Muscle of leg (tissue), 11 donors: ENCODE results near the gene KDM4B. TPM values are rescaled to one million over a fixed set of nuclear protein-coding genes. Genes with fewer than 3 reads are reported as not detected.

Experiments used
- DNase-seq: peaks from one replicate; pipeline ENCODE4 v3.0.0; 2013
- H3K27ac ChIP-seq: one replicate; pipeline ENCODE4 v1.5.1; 2013; ENCODE audit warnings: mild to moderate bottlenecking, low read length, control low read depth
- H3K27me3 ChIP-seq: one replicate; pipeline ENCODE4 v1.6.1; 2013; ENCODE audit warnings: low read length; ENCODE audit not compliant: control insufficient read depth, insufficient read depth
- H3K36me3 ChIP-seq: one replicate; pipeline ENCODE4 v1.6.1; 2013; ENCODE audit warnings: low read length; ENCODE audit not compliant: control insufficient read depth, insufficient read depth
- H3K4me1 ChIP-seq: one replicate; pipeline ENCODE4 v1.6.1; 2013; ENCODE audit warnings: low read length; ENCODE audit not compliant: control insufficient read depth, insufficient read depth
- H3K4me3 ChIP-seq: one replicate; pipeline ENCODE4 v1.5.1; 2013; ENCODE audit warnings: low read length, control low read depth
- H3K9me3 ChIP-seq: replicated peaks from 2 replicates; pipeline ENCODE4 v1.6.1; 2013; ENCODE audit warnings: low read depth, low read length; ENCODE audit not compliant: control insufficient read depth
- WGBS: methylation state at CpG from one replicate; pipeline ENCODE4 v1.1.5; 2013; ENCODE audit warnings: missing lambda C conversion rate; ENCODE audit not compliant: insufficient coverage; 5-methylcytosine and 5-hydroxymethylcytosine counted together
- polyA plus RNA-seq, 8 donors: library from polyadenylated mRNA; unstranded; fragments of 120-200 nt; gene quantifications; one replicate each; pipeline versions ENCODE4 v1.2.1 to v1.2.3, GENCODE V29; 2013; ENCODE audit warnings: inconsistent platforms in 1 of 8, low replicate concordance in 1 of 8; ENCODE audit not compliant: insufficient read length in 8 of 8, insufficient read depth in 1 of 8
- total RNA-seq: library from RNA; stranded (reverse); fragments of 120-200 nt; gene quantifications from one replicate; pipeline ENCODE4 v1.2.4, GENCODE V29; 2013

Gene KDM4B
- total and polyA plus RNA-seq, 9 donors, result 8.1 to 22.3 (median 21.1) TPM

GRCh38 chr19:5119297-5119998, 150.5 kb downstream of the KDM4B start:
- Histone ChIP-seq H3K27ac (no peak overlapping the region), H3K4me1 (peaks cover 16% of the 10 kb centered on the region), H3K36me3 (peaks cover 38% of the 10 kb centered on the region), H3K27me3 (no peaks in the 10 kb centered on the region), H3K4me3 (no peak overlapping the region), H3K9me3 (peaks cover 7% of the 10 kb centered on the region)
- DNase-seq, result no peak
- 85% methylated on average over 36 of the region's 40 CpGs for WGBS

DNA sequence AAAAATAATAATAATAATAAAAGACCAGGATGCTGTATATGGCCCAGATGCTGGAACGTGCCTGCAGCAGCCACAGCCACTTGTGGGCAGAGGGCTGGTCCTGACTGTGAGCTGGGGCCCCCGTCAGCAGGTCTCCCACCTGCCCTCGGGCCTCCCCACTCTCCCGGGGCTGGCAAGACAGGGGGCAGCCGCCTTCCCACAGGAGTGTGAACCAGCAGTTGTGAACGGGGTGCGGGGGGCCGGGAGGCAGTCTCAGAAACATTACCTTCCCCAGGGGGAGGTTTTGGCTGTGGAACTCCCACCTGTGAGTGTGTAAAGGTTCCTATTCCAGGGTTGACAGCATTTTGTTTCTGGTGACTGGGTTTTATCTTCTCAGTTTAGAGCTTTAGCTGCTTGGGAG, 151.4 kb downstream of the KDM4B start:
- no peak for DNase-seq
- Histone ChIP-seq H3K36me3 (peaks cover 38% of the 10 kb centered on the region), H3K27ac (no peak overlapping the region), H3K27me3 (no peaks in the 10 kb centered on the region), H3K4me3 (no peak overlapping the region), H3K9me3 (peaks cover 7% of the 10 kb centered on the region), H3K4me1 (peaks cover 10% of the 10 kb centered on the region)
- 67% methylated on average over 1 of the region's 8 CpGs for WGBS

- no peak overlapping the region for H3K4me3 ChIP-seq
- 88% methylated on average over 9 of the region's 9 CpGs for WGBS
- peaks cover 12% of the 10 kb centered on the region for H3K4me1 ChIP-seq
- H3K27me3 ChIP-seq, result no peaks in the 10 kb centered on the region
- peaks cover 7% of the 10 kb centered on the region for H3K9me3 ChIP-seq
- no peak for DNase-seq
- peaks cover 38% of the 10 kb centered on the region for H3K36me3 ChIP-seq
- no peak overlapping the region for H3K27ac ChIP-seq
Observed at GRCh38 chr19:5120833-5121232, 151.9 kb downstream of the KDM4B start.

GRCh38 chr19:5121266-5122120, 152.6 kb downstream of the KDM4B start:
- H3K27ac ChIP-seq, result no peak overlapping the region
- 81% methylated on average over 19 of the region's 28 CpGs for WGBS
- H3K4me3 ChIP-seq, result no peak overlapping the region
- peaks cover 2% of the 10 kb centered on the region for H3K9me3 ChIP-seq
- no peaks in the 10 kb centered on the region for H3K27me3 ChIP-seq
- peaks cover 38% of the 10 kb centered on the region for H3K36me3 ChIP-seq
- H3K4me1 ChIP-seq, result peaks cover 19% of the 10 kb centered on the region
- DNase-seq, result no peak

- Histone ChIP-seq H3K4me3 (no peak overlapping the region), H3K36me3 (peaks cover 38% of the 10 kb centered on the region), H3K27ac (no peak overlapping the region), H3K9me3 (no peaks in the 10 kb centered on the region), H3K4me1 (peaks cover 24% of the 10 kb centered on the region), H3K27me3 (no peaks in the 10 kb centered on the region)
- DNase-seq, result no peak
- WGBS, result 44% methylated on average over 3 of the region's 4 CpGs
Observed at GRCh38 chr19:5122121-5122400, 153.1 kb downstream of the KDM4B start.

GRCh38 chr19:5122671-5123409, 153.9 kb downstream of the KDM4B start:
- Histone ChIP-seq H3K27me3 (no peaks in the 10 kb centered on the region), H3K4me3 (no peak overlapping the region), H3K9me3 (no peaks in the 10 kb centered on the region), H3K27ac (no peak overlapping the region), H3K36me3 (peaks cover 38% of the 10 kb centered on the region), H3K4me1 (peaks cover 30% of the 10 kb centered on the region)
- no peak for DNase-seq
- 90% methylated on average over 30 of the region's 30 CpGs for WGBS

DNA sequence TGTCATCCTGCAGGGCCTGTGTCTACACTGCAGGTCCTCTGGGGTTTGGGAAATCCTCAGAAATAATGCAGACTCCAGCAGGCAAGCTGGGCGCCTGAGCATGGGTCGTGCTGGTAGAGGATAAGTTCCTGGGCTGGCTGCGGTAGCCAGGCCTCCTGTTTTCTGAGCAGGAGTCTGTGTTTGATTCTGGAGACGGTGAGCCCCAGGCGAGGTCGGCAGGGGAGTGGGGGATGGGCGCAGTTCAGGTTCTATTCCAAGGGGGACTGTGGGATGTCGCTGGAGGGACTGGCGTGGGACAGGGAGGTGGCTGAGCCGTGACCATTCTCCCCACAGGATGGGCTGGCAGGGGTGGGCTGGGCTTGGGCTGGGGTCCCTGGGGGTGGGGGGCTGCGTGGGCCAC, 154.7 kb downstream of the KDM4B start:
- Histone ChIP-seq H3K27me3 (no peaks in the 10 kb centered on the region), H3K4me1 (peaks cover 30% of the 10 kb centered on the region), H3K9me3 (no peaks in the 10 kb centered on the region), H3K27ac (no peak overlapping the region), H3K4me3 (no peak overlapping the region), H3K36me3 (peaks cover 38% of the 10 kb centered on the region)
- no peak for DNase-seq
- WGBS, result 60% methylated on average over 10 of the region's 11 CpGs

- WGBS, result 93% methylated on average over 20 of the region's 21 CpGs
- H3K4me3 ChIP-seq, result no peak overlapping the region
- DNase-seq, result no peak
- no peaks in the 10 kb centered on the region for H3K27me3 ChIP-seq
- H3K36me3 ChIP-seq, result peaks cover 35% of the 10 kb centered on the region
- H3K27ac ChIP-seq, result no peak overlapping the region
- no peaks in the 10 kb centered on the region for H3K9me3 ChIP-seq
- peaks cover 36% of the 10 kb centered on the region for H3K4me1 ChIP-seq
Observed at GRCh38 chr19:5124111-5124855, 155.4 kb downstream of the KDM4B start.

DNA sequence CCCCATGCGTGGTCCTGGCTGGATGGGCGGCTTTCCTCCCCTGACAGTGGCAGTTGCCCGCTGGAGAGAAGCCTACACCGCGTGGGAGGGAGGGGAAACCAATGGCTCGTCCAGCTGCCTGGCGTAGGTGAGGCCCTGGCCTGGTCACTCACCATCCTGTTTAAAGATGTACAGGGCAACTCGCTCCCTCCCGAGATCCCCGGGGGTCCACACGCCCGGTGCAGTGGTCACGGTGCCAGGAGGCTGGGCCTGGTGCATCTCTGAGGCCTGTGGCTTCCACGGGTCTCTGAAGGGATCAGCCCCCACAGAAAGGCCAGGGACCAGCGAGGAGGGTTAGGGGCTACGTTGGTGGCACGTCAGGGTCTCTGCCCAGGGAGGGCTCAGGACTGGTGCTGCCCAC, 156.5 kb downstream of the KDM4B start:
- no peaks in the 10 kb centered on the region for H3K27me3 ChIP-seq
- H3K4me3 ChIP-seq, result no peak overlapping the region
- DNase-seq, result no peak
- peaks cover 28% of the 10 kb centered on the region for H3K36me3 ChIP-seq
- peaks cover 44% of the 10 kb centered on the region for H3K4me1 ChIP-seq
- H3K9me3 ChIP-seq, result no peaks in the 10 kb centered on the region
- H3K27ac ChIP-seq, result no peak overlapping the region
- WGBS, result 79% methylated on average over 12 of the region's 17 CpGs
